ENCODE results near the gene FADS1. TPM values are rescaled to one million over a fixed set of nuclear protein-coding genes. Genes with fewer than 3 reads are reported as not detected.
A peak's percentile ranks its signal among the peaks of the same experiment; 100 is the strongest.

FADS1 gene
- total and polyA plus RNA-seq, 2 of the 8 experiments (the other 6 are each of a cell fraction or from before 2014, with no cell fraction given), result 115 to 141 TPM

DNA sequence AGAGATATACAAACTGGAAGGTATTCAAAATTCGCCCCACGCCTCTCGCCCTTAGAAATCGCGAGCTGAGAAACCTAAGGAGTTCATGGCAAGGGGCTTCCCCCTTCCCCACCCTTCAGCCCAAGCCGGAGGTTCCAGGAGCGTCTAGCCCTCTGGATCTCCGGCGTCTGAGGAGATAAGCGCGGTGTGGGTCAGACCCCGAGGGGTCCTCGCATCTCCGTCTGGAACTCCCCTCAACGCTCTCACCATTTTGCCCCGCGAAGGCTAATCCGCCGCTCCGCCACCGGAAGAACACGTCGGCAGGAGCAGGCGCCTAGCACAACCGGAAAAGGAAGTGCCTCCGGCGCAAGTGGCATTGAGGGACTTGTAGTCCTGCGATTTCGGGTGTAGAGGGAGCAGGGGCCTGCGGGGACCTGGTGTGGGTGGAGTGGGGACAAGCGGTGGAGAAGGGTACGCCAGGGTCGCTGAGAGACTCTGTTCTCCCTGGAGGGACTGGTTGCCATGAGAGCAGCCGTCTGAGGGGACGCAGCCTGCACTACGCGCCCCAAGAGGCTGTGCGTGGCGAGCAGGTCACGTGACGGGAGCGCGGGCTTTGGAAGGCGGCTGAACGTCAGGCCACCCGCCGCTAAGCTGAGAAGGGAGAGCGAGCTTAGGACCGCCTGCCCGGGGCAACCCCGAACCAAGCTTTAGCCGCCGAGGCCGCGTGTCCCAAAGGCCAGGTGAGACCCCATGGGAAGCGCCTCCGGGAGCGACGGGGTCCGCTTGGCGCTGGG is 24.3 kb downstream of the FADS1 start, which contains the start of the genes FEN1 and TMEM258 (continued):
- TF ChIP-seq, protein P1, sequence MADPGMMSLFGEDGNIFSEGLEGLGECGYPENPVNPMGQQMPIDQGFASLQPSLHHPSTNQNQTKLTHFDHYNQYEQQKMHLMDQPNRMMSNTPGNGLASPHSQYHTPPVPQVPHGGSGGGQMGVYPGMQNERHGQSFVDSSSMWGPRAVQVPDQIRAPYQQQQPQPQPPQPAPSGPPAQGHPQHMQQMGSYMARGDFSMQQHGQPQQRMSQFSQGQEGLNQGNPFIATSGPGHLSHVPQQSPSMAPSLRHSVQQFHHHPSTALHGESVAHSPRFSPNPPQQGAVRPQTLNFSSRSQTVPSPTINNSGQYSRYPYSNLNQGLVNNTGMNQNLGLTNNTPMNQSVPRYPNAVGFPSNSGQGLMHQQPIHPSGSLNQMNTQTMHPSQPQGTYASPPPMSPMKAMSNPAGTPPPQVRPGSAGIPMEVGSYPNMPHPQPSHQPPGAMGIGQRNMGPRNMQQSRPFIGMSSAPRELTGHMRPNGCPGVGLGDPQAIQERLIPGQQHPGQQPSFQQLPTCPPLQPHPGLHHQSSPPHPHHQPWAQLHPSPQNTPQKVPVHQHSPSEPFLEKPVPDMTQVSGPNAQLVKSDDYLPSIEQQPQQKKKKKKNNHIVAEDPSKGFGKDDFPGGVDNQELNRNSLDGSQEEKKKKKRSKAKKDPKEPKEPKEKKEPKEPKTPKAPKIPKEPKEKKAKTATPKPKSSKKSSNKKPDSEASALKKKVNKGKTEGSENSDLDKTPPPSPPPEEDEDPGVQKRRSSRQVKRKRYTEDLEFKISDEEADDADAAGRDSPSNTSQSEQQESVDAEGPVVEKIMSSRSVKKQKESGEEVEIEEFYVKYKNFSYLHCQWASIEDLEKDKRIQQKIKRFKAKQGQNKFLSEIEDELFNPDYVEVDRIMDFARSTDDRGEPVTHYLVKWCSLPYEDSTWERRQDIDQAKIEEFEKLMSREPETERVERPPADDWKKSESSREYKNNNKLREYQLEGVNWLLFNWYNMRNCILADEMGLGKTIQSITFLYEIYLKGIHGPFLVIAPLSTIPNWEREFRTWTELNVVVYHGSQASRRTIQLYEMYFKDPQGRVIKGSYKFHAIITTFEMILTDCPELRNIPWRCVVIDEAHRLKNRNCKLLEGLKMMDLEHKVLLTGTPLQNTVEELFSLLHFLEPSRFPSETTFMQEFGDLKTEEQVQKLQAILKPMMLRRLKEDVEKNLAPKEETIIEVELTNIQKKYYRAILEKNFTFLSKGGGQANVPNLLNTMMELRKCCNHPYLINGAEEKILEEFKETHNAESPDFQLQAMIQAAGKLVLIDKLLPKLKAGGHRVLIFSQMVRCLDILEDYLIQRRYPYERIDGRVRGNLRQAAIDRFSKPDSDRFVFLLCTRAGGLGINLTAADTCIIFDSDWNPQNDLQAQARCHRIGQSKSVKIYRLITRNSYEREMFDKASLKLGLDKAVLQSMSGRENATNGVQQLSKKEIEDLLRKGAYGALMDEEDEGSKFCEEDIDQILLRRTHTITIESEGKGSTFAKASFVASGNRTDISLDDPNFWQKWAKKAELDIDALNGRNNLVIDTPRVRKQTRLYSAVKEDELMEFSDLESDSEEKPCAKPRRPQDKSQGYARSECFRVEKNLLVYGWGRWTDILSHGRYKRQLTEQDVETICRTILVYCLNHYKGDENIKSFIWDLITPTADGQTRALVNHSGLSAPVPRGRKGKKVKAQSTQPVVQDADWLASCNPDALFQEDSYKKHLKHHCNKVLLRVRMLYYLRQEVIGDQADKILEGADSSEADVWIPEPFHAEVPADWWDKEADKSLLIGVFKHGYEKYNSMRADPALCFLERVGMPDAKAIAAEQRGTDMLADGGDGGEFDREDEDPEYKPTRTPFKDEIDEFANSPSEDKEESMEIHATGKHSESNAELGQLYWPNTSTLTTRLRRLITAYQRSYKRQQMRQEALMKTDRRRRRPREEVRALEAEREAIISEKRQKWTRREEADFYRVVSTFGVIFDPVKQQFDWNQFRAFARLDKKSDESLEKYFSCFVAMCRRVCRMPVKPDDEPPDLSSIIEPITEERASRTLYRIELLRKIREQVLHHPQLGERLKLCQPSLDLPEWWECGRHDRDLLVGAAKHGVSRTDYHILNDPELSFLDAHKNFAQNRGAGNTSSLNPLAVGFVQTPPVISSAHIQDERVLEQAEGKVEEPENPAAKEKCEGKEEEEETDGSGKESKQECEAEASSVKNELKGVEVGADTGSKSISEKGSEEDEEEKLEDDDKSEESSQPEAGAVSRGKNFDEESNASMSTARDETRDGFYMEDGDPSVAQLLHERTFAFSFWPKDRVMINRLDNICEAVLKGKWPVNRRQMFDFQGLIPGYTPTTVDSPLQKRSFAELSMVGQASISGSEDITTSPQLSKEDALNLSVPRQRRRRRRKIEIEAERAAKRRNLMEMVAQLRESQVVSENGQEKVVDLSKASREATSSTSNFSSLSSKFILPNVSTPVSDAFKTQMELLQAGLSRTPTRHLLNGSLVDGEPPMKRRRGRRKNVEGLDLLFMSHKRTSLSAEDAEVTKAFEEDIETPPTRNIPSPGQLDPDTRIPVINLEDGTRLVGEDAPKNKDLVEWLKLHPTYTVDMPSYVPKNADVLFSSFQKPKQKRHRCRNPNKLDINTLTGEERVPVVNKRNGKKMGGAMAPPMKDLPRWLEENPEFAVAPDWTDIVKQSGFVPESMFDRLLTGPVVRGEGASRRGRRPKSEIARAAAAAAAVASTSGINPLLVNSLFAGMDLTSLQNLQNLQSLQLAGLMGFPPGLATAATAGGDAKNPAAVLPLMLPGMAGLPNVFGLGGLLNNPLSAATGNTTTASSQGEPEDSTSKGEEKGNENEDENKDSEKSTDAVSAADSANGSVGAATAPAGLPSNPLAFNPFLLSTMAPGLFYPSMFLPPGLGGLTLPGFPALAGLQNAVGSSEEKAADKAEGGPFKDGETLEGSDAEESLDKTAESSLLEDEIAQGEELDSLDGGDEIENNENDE (IDR thresholded peaks at IDR 0.05; ENCODE audit: insufficient replicate concordance, low read length), result no peak
- no peak for TF ChIP-seq SAP30 (IDR thresholded peaks at IDR 0.05; ENCODE audit: insufficient read depth, insufficient replicate concordance, low read length)
- TF ChIP-seq NANOG (IDR thresholded peaks at IDR 0.05; ENCODE audit: insufficient read depth, low read depth, low read length, poor library complexity, severe bottlenecking), result no peak
- peak; percentile 57 for TF ChIP-seq SIX5 (IDR thresholded peaks at IDR 0.05; ENCODE audit: low read depth, low read length)
- TF ChIP-seq MAFK (IDR thresholded peaks at IDR 0.05; ENCODE audit: low read depth, low read length), result no peak
- TF ChIP-seq CBX8 (IDR thresholded peaks at IDR 0.05; ENCODE audit: borderline replicate concordance, low read depth, low read length), result no peak
- peak; percentile 71 for TF ChIP-seq KDM4A (IDR thresholded peaks at IDR 0.05; ENCODE audit: low read depth, low read length, severe bottlenecking)
- peak; percentile 96 for TF ChIP-seq USF2 (IDR thresholded peaks at IDR 0.05; ENCODE audit: low read length)
